Measurements from ENCODE around the gene ATXN1. TPM values are rescaled to one million over a fixed set of nuclear protein-coding genes. Genes with fewer than 3 reads are reported as not detected.
"Not testable (repeated sequence)": the region's sequence is repeated elsewhere in the genome, so short reads cannot be mapped to it uniquely, and the experiment has no call there.

The ATXN1 gene
- total and polyA plus RNA-seq, 7 experiments from 2014 or later, result 1.5 to 82.7 (median 42.4) TPM

DNA sequence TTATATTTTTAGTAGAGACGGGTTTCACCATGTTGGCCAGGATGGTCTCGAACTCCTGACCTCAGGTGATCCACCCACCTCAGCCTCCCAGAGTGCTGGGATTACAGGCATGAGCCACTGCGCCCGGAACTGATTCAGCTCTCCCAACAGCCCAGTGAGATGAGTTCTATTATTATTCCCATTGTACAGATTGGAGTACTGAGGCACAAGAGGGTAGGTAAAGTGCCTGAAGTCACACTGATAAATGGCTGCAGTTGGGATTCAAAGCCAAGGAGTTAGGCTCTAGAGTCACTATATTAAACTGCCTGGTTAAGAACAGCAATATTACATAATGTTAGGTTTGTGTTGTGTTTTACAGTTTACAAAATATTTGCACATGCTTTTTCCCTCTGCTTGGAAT lies 220.9 kb downstream of the ATXN1 start:
- H3K9me3 Mint-ChIP-seq; H3K4me3 Mint-ChIP-seq; H3K27me3 Mint-ChIP-seq; H3K4me3 ChIP-seq (ENCODE audit: low read length); POLR2A ChIA-PET; H3K9me3 ChIP-seq (ENCODE audit: control insufficient read depth in 2 of 3, low read length in 3 of 3); H3K4me1 Mint-ChIP-seq; H3K27me3 ChIP-seq (ENCODE audit: control insufficient read depth in 2 of 2, insufficient read depth in 2 of 2, low read length in 2 of 2); ATAC-seq; DNase-seq; intact Hi-C loops (cut with micrococcal nuclease); H3K36me3 ChIP-seq (ENCODE audit: control insufficient read depth in 2 of 3, insufficient read depth in 3 of 3, low read length in 3 of 3); H3K27ac ChIP-seq (ENCODE audit: low read depth, low read length); H3K27ac Mint-ChIP-seq; H3K4me1 ChIP-seq (ENCODE audit: control insufficient read depth in 2 of 2, insufficient read depth in 2 of 2, low read length in 2 of 2): not testable (repeated sequence)
- H3K36me3 Mint-ChIP-seq, result peaks cover 0 to 24% (median 12%) of the 10 kb centered on the region in 5 donors
- CTCF ChIA-PET, result interaction anchor here (0.6 kb wide), 1 partner anchor 333 kb away, joined by 4 read pairs; no protein-coding TSS in a partner anchor

GRCh38 chr6:16539086-16539931 lies 222.0 kb downstream of the ATXN1 start:
- Histone ChIP-seq H3K27me3 (ENCODE audit: control insufficient read depth in 2 of 2, insufficient read depth in 2 of 2, low read length in 2 of 2) (no peaks in the 10 kb centered on the region), H3K4me3 (ENCODE audit: low read length) (no peak overlapping the region), H3K27ac (ENCODE audit: low read depth, low read length) (no peak overlapping the region), H3K9me3 (ENCODE audit: control insufficient read depth in 2 of 3, low read length in 3 of 3) (no peaks in the 10 kb centered on the region), H3K4me1 (ENCODE audit: control insufficient read depth in 2 of 2, insufficient read depth in 2 of 2, low read length in 2 of 2) (no peaks in the 10 kb centered on the region), H3K36me3 (ENCODE audit: control insufficient read depth in 2 of 3, insufficient read depth in 3 of 3, low read length in 3 of 3) (no peaks in the 10 kb centered on the region)
- Mint-ChIP-seq H3K9me3 (no peaks in the 10 kb centered on the region), H3K27ac (no peak overlapping the region), H3K4me3 (no peak overlapping the region), H3K27me3 (no peaks in the 10 kb centered on the region), H3K4me1 (peaks cover 0 to 18% (median 0%) of the 10 kb centered on the region in 7 donors), H3K36me3 (peaks cover 0 to 15% (median 9%) of the 10 kb centered on the region in 5 donors)
- POLR2A ChIA-PET, result no interaction called here
- ATAC-seq (no peak), DNase-seq (no peak)
- intact Hi-C loops (cut with micrococcal nuclease), result no loop called here
- CTCF ChIA-PET, result interaction anchor here (1.4 kb wide), 1 partner anchor 207 kb away, joined by 3 read pairs; no protein-coding TSS in a partner anchor

- Mint-ChIP-seq H3K4me3 (no peak overlapping the region), H3K4me1 (peaks cover 0 to 26% (median 0%) of the 10 kb centered on the region in 7 donors), H3K36me3 (peaks cover 0 to 18% (median 6%) of the 10 kb centered on the region in 5 donors), H3K27me3 (no peaks in the 10 kb centered on the region), H3K27ac (no peak overlapping the region), H3K9me3 (no peaks in the 10 kb centered on the region)
- Histone ChIP-seq H3K36me3 (ENCODE audit: control insufficient read depth in 2 of 3, insufficient read depth in 3 of 3, low read length in 3 of 3) (no peaks in the 10 kb centered on the region), H3K9me3 (ENCODE audit: control insufficient read depth in 2 of 3, low read length in 3 of 3) (no peaks in the 10 kb centered on the region), H3K27ac (ENCODE audit: low read depth, low read length) (no peak overlapping the region), H3K4me1 (ENCODE audit: control insufficient read depth in 2 of 2, insufficient read depth in 2 of 2, low read length in 2 of 2) (no peaks in the 10 kb centered on the region), H3K4me3 (ENCODE audit: low read length) (no peak overlapping the region), H3K27me3 (ENCODE audit: control insufficient read depth in 2 of 2, insufficient read depth in 2 of 2, low read length in 2 of 2) (no peaks in the 10 kb centered on the region)
- no peak for ATAC-seq
- ChIA-PET POLR2A (no interaction called here), CTCF (no interaction called here)
- DNase-seq, result no peak
- intact Hi-C loops (cut with micrococcal nuclease), result no loop called here
Measured at GRCh38 chr6:16535564-16535963, 225.7 kb downstream of the ATXN1 start.

DNA sequence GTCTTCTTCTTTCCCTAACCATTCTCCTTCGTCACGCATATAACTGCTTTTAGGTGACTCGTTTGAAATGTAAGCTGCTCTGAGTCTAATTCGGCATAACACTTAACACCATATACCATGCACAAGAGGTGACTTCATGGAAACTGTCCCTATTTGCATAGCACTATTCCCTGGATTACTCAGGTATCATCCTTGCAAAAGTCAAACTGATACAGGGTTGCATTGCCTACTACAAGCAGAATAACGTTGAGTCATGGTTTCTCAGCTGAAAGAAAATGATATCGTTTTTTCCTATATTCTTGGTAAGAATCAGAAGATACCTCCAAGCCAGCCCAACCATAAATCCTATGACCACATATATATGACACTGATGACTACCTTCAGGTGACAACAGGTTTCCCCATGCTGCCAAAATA lies 227.5 kb downstream of the ATXN1 start:
- H3K36me3 Mint-ChIP-seq, result peaks cover 0 to 14% (median under 1%) of the 10 kb centered on the region in 5 donors
- Histone ChIP-seq H3K27me3 (ENCODE audit: control insufficient read depth in 2 of 2, insufficient read depth in 2 of 2, low read length in 2 of 2) (no peaks in the 10 kb centered on the region), H3K4me3 (ENCODE audit: low read length) (no peak overlapping the region), H3K4me1 (ENCODE audit: control insufficient read depth in 2 of 2, insufficient read depth in 2 of 2, low read length in 2 of 2) (no peaks in the 10 kb centered on the region), H3K27ac (ENCODE audit: low read depth, low read length) (no peak overlapping the region), H3K9me3 (ENCODE audit: control insufficient read depth in 2 of 3, low read length in 3 of 3) (no peaks in the 10 kb centered on the region), H3K36me3 (ENCODE audit: control insufficient read depth in 2 of 3, insufficient read depth in 3 of 3, low read length in 3 of 3) (no peaks in the 10 kb centered on the region)
- ChIA-PET POLR2A (no interaction called here), CTCF (interaction anchor here (0.6 kb wide), 1 partner anchor 78 kb away, joined by 3 read pairs; no protein-coding TSS in a partner anchor)
- H3K27me3 Mint-ChIP-seq, result no peaks in the 10 kb centered on the region
- H3K4me3 Mint-ChIP-seq, result no peak overlapping the region
- no peaks in the 10 kb centered on the region for H3K9me3 Mint-ChIP-seq
- peak overlapping the region in 1 of 9 donors; percentile 5 for H3K27ac Mint-ChIP-seq
- intact Hi-C loops (cut with micrococcal nuclease), result no loop called here
- no peak for ATAC-seq
- peaks cover 0 to 21% (median 0%) of the 10 kb centered on the region in 7 donors for H3K4me1 Mint-ChIP-seq
- DNase-seq, result no peak

- Histone ChIP-seq H3K4me3 (ENCODE audit: low read length) (no peak overlapping the region), H3K27ac (ENCODE audit: low read depth, low read length) (no peak overlapping the region), H3K36me3 (ENCODE audit: control insufficient read depth in 2 of 3, insufficient read depth in 3 of 3, low read length in 3 of 3) (no peaks in the 10 kb centered on the region), H3K4me1 (ENCODE audit: control insufficient read depth in 2 of 2, insufficient read depth in 2 of 2, low read length in 2 of 2) (no peaks in the 10 kb centered on the region), H3K27me3 (ENCODE audit: control insufficient read depth in 2 of 2, insufficient read depth in 2 of 2, low read length in 2 of 2) (no peaks in the 10 kb centered on the region), H3K9me3 (ENCODE audit: control insufficient read depth in 2 of 3, low read length in 3 of 3) (no peaks in the 10 kb centered on the region)
- DNase-seq (no peak), ATAC-seq (no peak)
- no peak overlapping the region for H3K27ac Mint-ChIP-seq
- POLR2A ChIA-PET, result interaction anchor here (0.6 kb wide), 1 partner anchor 65 kb away, joined by 5 read pairs; no protein-coding TSS in a partner anchor
- no peak overlapping the region for H3K4me3 Mint-ChIP-seq
- CTCF ChIA-PET, result interaction anchor here (0.6 kb wide), 1 partner anchor 78 kb away, joined by 3 read pairs; no protein-coding TSS in a partner anchor
- H3K36me3 Mint-ChIP-seq, result peaks cover 0 to 14% (median 0%) of the 10 kb centered on the region in 5 donors
- intact Hi-C loops (cut with micrococcal nuclease), result no loop called here
- H3K9me3 Mint-ChIP-seq, result no peaks in the 10 kb centered on the region
- H3K4me1 Mint-ChIP-seq, result peaks cover 0 to 21% (median 0%) of the 10 kb centered on the region in 7 donors
- H3K27me3 Mint-ChIP-seq, result no peaks in the 10 kb centered on the region
Measured at GRCh38 chr6:16533210-16533609, 228.1 kb downstream of the ATXN1 start.

DNA sequence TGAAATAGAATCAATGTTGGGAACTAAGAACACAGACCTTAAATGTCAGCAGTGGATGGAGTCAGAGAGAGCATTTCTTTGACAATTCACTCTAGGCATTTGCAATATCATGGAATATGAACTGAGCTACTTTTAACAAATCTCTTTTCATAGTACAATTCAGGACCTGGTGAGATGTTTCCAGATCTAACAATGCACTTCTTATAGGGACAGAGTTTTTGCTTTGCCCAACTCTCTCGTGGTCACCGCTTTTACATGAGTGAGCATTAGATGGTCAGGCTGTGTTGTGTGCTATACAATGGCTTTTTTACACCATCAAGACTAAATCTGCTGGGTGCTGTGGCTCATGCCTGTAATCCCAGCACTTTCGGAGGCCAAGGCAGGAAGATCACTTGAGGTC lies 233.6 kb downstream of the ATXN1 start:
- no peak overlapping the region for H3K4me3 Mint-ChIP-seq
- H3K36me3 Mint-ChIP-seq, result peaks cover 0 to 25% (median 9%) of the 10 kb centered on the region in 5 donors
- ChIA-PET POLR2A (no interaction called here), CTCF (no interaction called here)
- DNase-seq, result no peak
- H3K4me1 Mint-ChIP-seq, result peaks cover 0 to 25% (median under 1%) of the 10 kb centered on the region in 7 donors
- H3K27ac ChIP-seq (ENCODE audit: low read depth, low read length), result no peak overlapping the region
- H3K36me3 ChIP-seq (ENCODE audit: control insufficient read depth in 2 of 3, insufficient read depth in 3 of 3, low read length in 3 of 3), result no peaks in the 10 kb centered on the region
- intact Hi-C loops (cut with micrococcal nuclease), result loop anchor here in 1 of 2 donors (5.0 kb wide), 1 partner anchor 875 kb away; no protein-coding TSS in a partner anchor
- H3K27ac Mint-ChIP-seq, result no peak overlapping the region
- H3K27me3 Mint-ChIP-seq, result no peaks in the 10 kb centered on the region
- H3K9me3 Mint-ChIP-seq, result peaks cover 0 to 4% (median 0%) of the 10 kb centered on the region in 11 donors
- H3K4me1 ChIP-seq (ENCODE audit: control insufficient read depth in 2 of 2, insufficient read depth in 2 of 2, low read length in 2 of 2), result no peaks in the 10 kb centered on the region
- no peaks in the 10 kb centered on the region for H3K9me3 ChIP-seq (ENCODE audit: control insufficient read depth in 2 of 3, low read length in 3 of 3)
- H3K27me3 ChIP-seq (ENCODE audit: control insufficient read depth in 2 of 2, insufficient read depth in 2 of 2, low read length in 2 of 2), result no peaks in the 10 kb centered on the region
- no peak for ATAC-seq
- no peak overlapping the region for H3K4me3 ChIP-seq (ENCODE audit: low read length)
